VCaP (cell line): ENCODE measurements around the gene SND1.

Experiments used
- H3K27ac ChIP-seq: fragments of 450-650 bp; 2 replicates; pipeline ENCODE4 v1.5.1; 2017
- TF ChIP-seq, protein P1 (sequence below): fragments of 450-650 bp; conservative IDR thresholded peaks from 2 replicates; pipeline ENCODE4 v1.5.1; 2017; ENCODE audit warnings: mild to moderate bottlenecking, moderate library complexity

SND1 gene

GRCh38 chr7:127802845-127803244 lies 150.9 kb downstream of the SND1 start:
- TF ChIP-seq, protein P1, sequence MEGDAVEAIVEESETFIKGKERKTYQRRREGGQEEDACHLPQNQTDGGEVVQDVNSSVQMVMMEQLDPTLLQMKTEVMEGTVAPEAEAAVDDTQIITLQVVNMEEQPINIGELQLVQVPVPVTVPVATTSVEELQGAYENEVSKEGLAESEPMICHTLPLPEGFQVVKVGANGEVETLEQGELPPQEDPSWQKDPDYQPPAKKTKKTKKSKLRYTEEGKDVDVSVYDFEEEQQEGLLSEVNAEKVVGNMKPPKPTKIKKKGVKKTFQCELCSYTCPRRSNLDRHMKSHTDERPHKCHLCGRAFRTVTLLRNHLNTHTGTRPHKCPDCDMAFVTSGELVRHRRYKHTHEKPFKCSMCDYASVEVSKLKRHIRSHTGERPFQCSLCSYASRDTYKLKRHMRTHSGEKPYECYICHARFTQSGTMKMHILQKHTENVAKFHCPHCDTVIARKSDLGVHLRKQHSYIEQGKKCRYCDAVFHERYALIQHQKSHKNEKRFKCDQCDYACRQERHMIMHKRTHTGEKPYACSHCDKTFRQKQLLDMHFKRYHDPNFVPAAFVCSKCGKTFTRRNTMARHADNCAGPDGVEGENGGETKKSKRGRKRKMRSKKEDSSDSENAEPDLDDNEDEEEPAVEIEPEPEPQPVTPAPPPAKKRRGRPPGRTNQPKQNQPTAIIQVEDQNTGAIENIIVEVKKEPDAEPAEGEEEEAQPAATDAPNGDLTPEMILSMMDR = no peak
- no peak overlapping the region for H3K27ac ChIP-seq

DNA sequence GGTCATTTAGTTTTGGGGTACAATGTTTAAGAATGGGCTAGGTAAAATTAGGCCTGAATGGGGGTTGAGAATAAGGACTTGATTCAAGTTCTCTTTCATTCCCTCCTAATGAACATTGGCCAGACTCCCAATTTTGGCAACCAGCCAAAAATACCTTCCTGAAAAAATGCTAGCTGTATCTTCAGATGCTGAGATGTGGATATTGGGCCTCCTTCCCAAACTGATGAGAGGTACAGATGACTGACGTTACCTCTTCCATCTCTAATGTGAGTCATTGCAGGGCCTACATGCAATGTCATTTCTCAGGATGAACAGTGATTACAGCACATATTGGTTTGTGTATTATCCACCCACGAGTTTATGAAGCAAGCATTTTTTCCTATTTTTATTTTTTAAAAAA lies 151.6 kb downstream of the SND1 start:
- TF ChIP-seq, protein P1 = no peak
- H3K27ac ChIP-seq = no peak overlapping the region

DNA sequence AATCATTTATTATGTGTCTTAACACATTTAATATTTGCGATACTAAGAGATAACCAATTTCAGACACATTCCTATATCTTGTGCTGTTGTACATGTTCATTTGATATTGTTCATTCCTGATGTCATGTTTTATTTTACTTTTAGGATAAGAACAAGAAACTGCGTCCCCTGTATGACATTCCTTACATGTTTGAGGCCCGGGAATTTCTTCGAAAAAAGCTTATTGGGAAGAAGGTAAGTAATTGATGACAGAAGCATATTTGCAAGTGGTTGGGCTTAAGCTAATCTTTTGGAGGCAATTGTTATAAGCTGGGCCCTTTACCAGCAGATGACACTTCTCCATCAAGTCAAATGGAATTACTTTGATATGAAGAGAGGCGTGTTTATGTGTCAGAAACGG lies 155.3 kb downstream of the SND1 start:
- TF ChIP-seq, protein P1 = no peak
- no peak overlapping the region for H3K27ac ChIP-seq

GRCh38 chr7:127807829-127808228 lies 155.8 kb downstream of the SND1 start:
- no peak overlapping the region for H3K27ac ChIP-seq
- TF ChIP-seq, protein P1 = no peak

GRCh38 chr7:127809261-127809702 lies 157.3 kb downstream of the SND1 start:
- H3K27ac ChIP-seq = no peak overlapping the region
- TF ChIP-seq, protein P1 = no peak

- no peak overlapping the region for H3K27ac ChIP-seq
- TF ChIP-seq, protein P1 = no peak
Observed at GRCh38 chr7:127810113-127810512, 158.1 kb downstream of the SND1 start.

- H3K27ac ChIP-seq = no peak overlapping the region
- TF ChIP-seq, protein P1 = no peak
Observed at GRCh38 chr7:127810696-127811660, 159.0 kb downstream of the SND1 start.
